HG03469 (cell line): Measurements from ENCODE around the gene NRN1L.

Experiments
- ATAC-seq: cut with Tn5 transposase; IDR thresholded peaks from one replicate; pipeline ENCODE4 v1.9.1; 2021; ENCODE audit warnings: mild to moderate bottlenecking, moderate library complexity, moderate number of reproducible peaks; ENCODE audit not compliant: unreplicated experiment

The NRN1L gene

GRCh38 chr16:67915831-67916723 lies 31.4 kb downstream of the NRN1L start:
- ATAC-seq = no peak

GRCh38 chr16:67917140-67917851 lies 32.6 kb downstream of the NRN1L start:
- no peak for ATAC-seq

GRCh38 chr16:67917852-67918236 lies 33.2 kb downstream of the NRN1L start:
- ATAC-seq = no peak

GRCh38 chr16:67919622-67920221 lies 35.0 kb downstream of the NRN1L start:
- no peak for ATAC-seq

- no peak for ATAC-seq
Observed at GRCh38 chr16:67922221-67922620, 37.5 kb downstream of the NRN1L start.

- ATAC-seq = no peak
Observed at GRCh38 chr16:67922740-67923139, 38.1 kb downstream of the NRN1L start.

GRCh38 chr16:67923414-67924116 lies 38.9 kb downstream of the NRN1L start:
- ATAC-seq = no peak

- ATAC-seq = no peak
Observed at GRCh38 chr16:67924140-67924906, 39.6 kb downstream of the NRN1L start.

- ATAC-seq = no peak
Observed at GRCh38 chr16:67926181-67926750, 41.6 kb downstream of the NRN1L start.

GRCh38 chr16:67927131-67927941 lies 42.7 kb downstream of the NRN1L start:
- ATAC-seq = no peak

- no peak for ATAC-seq
Observed at GRCh38 chr16:67928147-67928546, 43.5 kb downstream of the NRN1L start.

GRCh38 chr16:67928561-67929364 lies 44.1 kb downstream of the NRN1L start:
- ATAC-seq = no peak

- ATAC-seq = no peak
Observed at GRCh38 chr16:67930191-67930590, 45.5 kb downstream of the NRN1L start.

GRCh38 chr16:67930678-67931211 lies 46.1 kb downstream of the NRN1L start:
- ATAC-seq = no peak

- no peak for ATAC-seq
Observed at GRCh38 chr16:67931712-67932461, 47.2 kb downstream of the NRN1L start, which contains the start of gene CTRL. Gene CTRL, minus strand, starts transcription at chr16:67931862. Its CDS starts 10 bp downstream, at chr16:67931852.

GRCh38 chr16:67932462-67932840 lies 47.8 kb downstream of the NRN1L start:
- ATAC-seq = no peak

GRCh38 chr16:67933805-67934204 lies 49.1 kb downstream of the NRN1L start:
- no peak for ATAC-seq
